Endothelial cell of umbilical vein (primary cell): ENCODE data around the gene RBM6. TPM values are rescaled to one million over a fixed set of nuclear protein-coding genes. Genes with fewer than 3 reads are reported as not detected.

Experiments
- BruUV-seq: library from RNA; stranded (reverse); fragments of 400-500 nt; replicated peaks from 2 replicates; lab custom pipeline; 2021; lab: Mats Ljungman, UMichigan
- CTCF ChIA-PET: fragments of 300-600, 350-600 bp; sonication (Branson Sonifier 250); formaldehyde crosslinking; loops from one replicate; lab custom pipeline; 2021; ENCODE audit warnings: antibody characterized with exemption, inconsistent platforms; lab: Charles Lee
- POLR2A ChIA-PET: fragments of 300-600, 350-600 bp; sonication (Branson Sonifier 250); formaldehyde crosslinking; loops from one replicate; lab custom pipeline; 2021; ENCODE audit warnings: antibody characterized with exemption, inconsistent platforms; lab: Charles Lee
- DNase-seq: peaks from one replicate; pipeline ENCODE4 v3.0.0-alpha.2; 2011; ENCODE audit warnings: low read depth, low spot score
- FAIRE-seq: peaks from 2 replicates; lab custom pipeline; 2011; peaks lifted over from hg19 to GRCh38; lab: Jason Lieb, UNC
- H2AFZ ChIP-seq: 2 replicates; pipeline ENCODE4 v1.6.0; 2012; ENCODE audit warnings: low read depth, low read length, control low read depth, inconsistent platforms
- H3K27ac ChIP-seq: 2 replicates; pipeline ENCODE4 v1.5.1; 2011; ENCODE audit warnings: low read depth, mild to moderate bottlenecking, control low read depth, low read length, moderate library complexity; ENCODE audit not compliant: insufficient read depth
- H3K27me3 ChIP-seq, 2 experiments: 2 replicates each; pipeline versions ENCODE4 v1.6.0 to v1.6.1; 2011; ENCODE audit warnings: low read length in 2 of 2, mixed read lengths in 1 of 2; ENCODE audit not compliant: control insufficient read depth in 2 of 2, insufficient read depth in 2 of 2
- H3K36me3 ChIP-seq, 2 experiments: 2 replicates in 1 of 2; 3 replicates in 1 of 2; pipeline ENCODE4 v1.5.1; 2011; ENCODE audit warnings: low read length in 2 of 2, mild to moderate bottlenecking in 1 of 2, moderate library complexity in 1 of 2; ENCODE audit not compliant: control insufficient read depth in 2 of 2, insufficient read depth in 2 of 2; ENCODE audit errors: extremely low read depth in 1 of 2
- H3K4me1 ChIP-seq: 3 replicates; pipeline ENCODE4 v1.5.1; 2011; ENCODE audit warnings: mild to moderate bottlenecking, low read length; ENCODE audit not compliant: control insufficient read depth, insufficient read depth; ENCODE audit errors: extremely low read depth
- H3K4me2 ChIP-seq: 2 replicates; pipeline ENCODE4 v1.6.1; 2011; ENCODE audit warnings: low read length, control low read depth, mixed read lengths; ENCODE audit not compliant: insufficient read depth
- H3K4me3 ChIP-seq, 3 experiments: fragments of 200-600 bp in 1 of 3; sonication (generic), shearing (Covaris generic) in 1 of 3; replicated peaks in 1 of 3; 2 replicates each; pipeline ENCODE4 v1.5.1; 2011 to 2016; ENCODE audit warnings: control low read depth in 3 of 3, low read length in 3 of 3, mild to moderate bottlenecking in 2 of 3, inconsistent platforms in 1 of 3, low read depth in 1 of 3, moderate library complexity in 1 of 3; ENCODE audit not compliant: insufficient read depth in 1 of 3
- H3K79me2 ChIP-seq: 2 replicates; pipeline ENCODE4 v1.6.0; 2012; ENCODE audit warnings: low read length, inconsistent platforms; ENCODE audit not compliant: control insufficient read depth, insufficient read depth
- H3K9ac ChIP-seq: replicated peaks from 2 replicates; pipeline ENCODE3; 2011; ENCODE audit warnings: low read length, control low read depth; ENCODE audit not compliant: insufficient read depth; ENCODE audit errors: extremely low read depth
- H3K9me1 ChIP-seq: replicated peaks from 3 replicates; pipeline ENCODE4 v1.6.0; 2011; ENCODE audit warnings: mild to moderate bottlenecking, low read length; ENCODE audit not compliant: control insufficient read depth, insufficient read depth; ENCODE audit errors: extremely low read depth
- H3K9me3 ChIP-seq: replicated peaks from 2 replicates; pipeline ENCODE4 v1.5.1; 2012; ENCODE audit warnings: low read length, inconsistent platforms; ENCODE audit not compliant: control insufficient read depth, insufficient read depth
- H4K20me1 ChIP-seq: replicated peaks from 2 replicates; pipeline ENCODE3; 2011; ENCODE audit warnings: mild to moderate bottlenecking, low read length; ENCODE audit not compliant: control insufficient read depth, insufficient read depth; ENCODE audit errors: extremely low read depth
- CTCF ChIP-seq, 2 donors: IDR thresholded peaks; 1 replicate in 1 of 2; 2 replicates in 1 of 2; pipeline ENCODE4 v1.5.1; 2011; ENCODE audit warnings: low read length in 2 of 2, mild to moderate bottlenecking in 2 of 2, moderate library complexity in 2 of 2, control low read depth in 1 of 2, inconsistent platforms in 1 of 2, low read depth in 1 of 2; ENCODE audit not compliant: insufficient read depth in 1 of 2; ENCODE audit errors: extremely low read depth in 1 of 2
- JUN ChIP-seq: IDR thresholded peaks from 2 replicates; pipeline ENCODE4 v1.6.1; 2011; ENCODE audit warnings: borderline replicate concordance, low read depth; ENCODE audit not compliant: insufficient read length, insufficient read depth
- POLR2A ChIP-seq: IDR thresholded peaks from 2 replicates; pipeline ENCODE4 v1.6.1; 2012; ENCODE audit warnings: low read depth, mild to moderate bottlenecking, control low read depth, low read length
- POLR2AphosphoS5 ChIP-seq: IDR thresholded peaks from 2 replicates; pipeline ENCODE4 v1.6.1; 2012; ENCODE audit warnings: low read depth, mild to moderate bottlenecking, control low read depth, low read length, moderate library complexity; ENCODE audit not compliant: insufficient read depth
- dilution Hi-C: fragments of 300-500 bp; cut with MboI; formaldehyde crosslinking; loops from one replicate; pipeline ENCODE4 v1.15.0; 2019; ENCODE audit warnings: low sequenced_read_pairs; ENCODE audit not compliant: extremely low pct_ligation_motif_present
- intact Hi-C: fragments of 100-400 bp; cut with micrococcal nuclease; formaldehyde crosslinking; loops from one replicate; pipeline ENCODE4 v1.10.0; 2022
- polyA plus RNA-seq, 4 experiments: library from polyadenylated mRNA; depleted of rRNA in 3 of 4; stranded (reverse) in 3 of 4; unstranded in 1 of 4; fragments of >200 nt; gene quantifications; 2 replicates each; pipeline versions ENCODE4 v1.2.1 to v1.2.3, GENCODE V29; 2011 to 2012; ENCODE audit warnings: missing spikeins in 1 of 4
- total RNA-seq: library from RNA; stranded (reverse); gene quantifications from 2 replicates; pipeline ENCODE4 v1.2.3, GENCODE V29; 2021

The RBM6 gene
- total and polyA plus RNA-seq, 2 donors (not counting 3 experiments of a cell fraction or from before 2014, with no cell fraction given), result 30.4 to 94.5 TPM

- no peak overlapping the region for H3K9ac ChIP-seq
- no peak overlapping the region for H3K4me3 ChIP-seq
- no peak overlapping the region for H3K4me2 ChIP-seq
- H3K9me1 ChIP-seq, result no peaks in the 10 kb centered on the region
- CTCF ChIA-PET, result interaction anchor here (0.6 to 6.3 kb wide), 23 partner anchors 10 to 1241 kb away, joined by 3 to 177 read pairs (median 5); partner anchors contain the start of gene GNAT1
- intact Hi-C loops (loop anchor here (1.0 to 10.0 kb wide), 5 partner anchors 17 to 143 kb away; partner anchors contain the start of gene SEMA3B), dilution Hi-C loops (no loop called here)
- no peaks in the 10 kb centered on the region for H3K27me3 ChIP-seq
- H3K79me2 ChIP-seq, result no peaks in the 10 kb centered on the region
- TSS peak; percentile 3 for BruUV-seq
- FAIRE-seq (peak; percentile 92), DNase-seq (peak; percentile 80)
- TF ChIP-seq POLR2AphosphoS5 (peak; percentile 78), POLR2A (peak; percentile 77), JUN (no peak), CTCF (IDR thresholded peaks at IDR 0.05; ENCODE audit: extremely low read depth in 1 of 2, insufficient read depth in 1 of 2, low read depth in 1 of 2, low read length in 2 of 2) (peak; percentile 75 to 79)
- H3K4me1 ChIP-seq, result peaks cover 7% of the 10 kb centered on the region
- no peaks in the 10 kb centered on the region for H4K20me1 ChIP-seq
- peaks cover 11 to 29% of the 10 kb centered on the region in 2 experiments for H3K36me3 ChIP-seq
- no peak overlapping the region for H3K27ac ChIP-seq
- no peak overlapping the region for H2AFZ ChIP-seq
- POLR2A ChIA-PET, result no interaction called here
- no peaks in the 10 kb centered on the region for H3K9me3 ChIP-seq
Measured at GRCh38 chr3:50121072-50122032, 181.4 kb downstream of the RBM6 start.
